Muscle layer of duodenum (tissue), 2 donors: ENCODE results near the gene DBP.

ENCODE experiments used
- H3K27ac ChIP-seq: one replicate; pipeline ENCODE4 v1.7.0; 2013; ENCODE audit warnings: mild to moderate bottlenecking, low read length
- H3K27me3 ChIP-seq: one replicate; pipeline ENCODE4 v1.7.0; 2013; ENCODE audit warnings: low read depth, mild to moderate bottlenecking, control low read depth, low read length
- H3K36me3 ChIP-seq, 2 donors: one replicate each; pipeline ENCODE4 v1.7.0; 2013; ENCODE audit warnings: low read length in 2 of 2, control low read depth in 1 of 2, mild to moderate bottlenecking in 1 of 2; ENCODE audit not compliant: insufficient read depth in 2 of 2, control insufficient read depth in 1 of 2
- H3K4me1 ChIP-seq, 2 donors: one replicate each; pipeline ENCODE4 v1.7.0; 2013; ENCODE audit warnings: low read length in 2 of 2, mild to moderate bottlenecking in 2 of 2, control low read depth in 1 of 2, moderate library complexity in 1 of 2; ENCODE audit not compliant: insufficient read depth in 2 of 2, control insufficient read depth in 1 of 2
- H3K4me3 ChIP-seq, 2 donors: one replicate each; pipeline ENCODE4 v1.7.0; 2013; ENCODE audit warnings: low read length in 2 of 2, low read depth in 1 of 2, mild to moderate bottlenecking in 1 of 2
- H3K9me3 ChIP-seq, 2 donors: one replicate each; pipeline ENCODE4 v1.7.0; 2013; ENCODE audit warnings: low read length in 2 of 2, control low read depth in 1 of 2, mild to moderate bottlenecking in 1 of 2; ENCODE audit not compliant: control insufficient read depth in 1 of 2
- donor health status: healthy.

DBP gene

GRCh38 chr19:48623556-48624066 is 13.6 kb downstream of the DBP start:
- Histone ChIP-seq H3K27me3 (no peaks in the 10 kb centered on the region), H3K27ac (peak overlapping the region; percentile 56), H3K4me3 (peak overlapping the region; percentile 50), H3K4me1 (peaks cover 8 to 34% of the 10 kb centered on the region in 2 donors), H3K9me3 (no peaks in the 10 kb centered on the region), H3K36me3 (peaks cover 0 to 8% of the 10 kb centered on the region in 2 donors)

DNA sequence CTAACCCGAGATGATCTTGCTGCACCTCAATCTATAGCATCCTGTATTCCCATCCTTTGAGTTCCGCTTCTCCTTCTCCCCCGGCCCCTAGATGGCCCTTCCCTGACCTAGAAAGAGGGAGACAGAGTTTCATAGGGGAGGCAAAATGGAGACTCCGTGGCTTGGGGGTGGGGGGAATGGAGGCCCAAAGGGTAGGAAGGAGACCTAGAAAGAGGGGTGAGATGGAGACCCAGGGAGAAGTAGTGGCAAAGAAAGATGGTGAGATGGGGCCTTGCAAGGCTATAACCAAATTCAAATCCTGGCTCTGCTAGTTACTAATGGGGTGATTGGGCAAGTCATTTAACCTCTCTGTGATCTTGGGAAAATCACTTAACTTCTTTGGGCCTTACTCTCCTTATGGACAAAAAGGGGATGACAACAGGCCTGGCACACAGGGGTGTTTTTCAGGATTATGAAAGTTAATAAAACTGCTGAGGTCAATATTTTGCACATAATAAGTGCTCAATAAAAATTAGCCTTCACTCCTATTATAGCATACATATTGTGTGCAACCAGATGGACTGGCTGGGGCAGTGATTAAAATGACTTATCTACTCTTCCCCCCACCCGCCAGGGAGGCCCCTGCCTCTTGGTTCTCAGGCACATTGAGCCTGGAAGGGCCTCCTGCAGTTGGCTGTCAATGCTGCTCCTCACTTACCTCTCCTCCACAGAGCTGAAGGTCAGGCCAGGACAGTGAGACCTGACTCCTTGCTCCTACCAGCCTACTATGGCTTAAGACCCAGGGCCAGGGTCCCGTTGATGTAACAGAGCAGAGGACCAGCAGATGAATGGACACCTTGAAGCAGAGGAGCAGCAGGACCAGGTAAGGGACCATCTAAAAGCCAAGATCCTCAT is 17.2 kb downstream of the DBP start:
- H3K9me3 ChIP-seq, result no peaks in the 10 kb centered on the region
- peaks cover 19 to 52% of the 10 kb centered on the region in 2 donors for H3K4me1 ChIP-seq

GRCh38 chr19:48618916-48619691 is 18.1 kb downstream of the DBP start, which contains the start of the genes RPL18 and SPHK2:
Gene RPL18, minus strand, starts transcription at chr19:48619178. Its CDS starts 35 bp downstream, at chr19:48619143.
Gene SPHK2, plus strand, starts transcription at chr19:48619506. Its CDS starts 1,009 bp downstream, at chr19:48620515.
- H3K27me3 ChIP-seq, result no peaks in the 10 kb centered on the region
- peak within 1 kb of the TSS; percentile 93 to 97 for H3K4me3 ChIP-seq
- H3K36me3 ChIP-seq, result peaks cover 16 to 31% of the 10 kb centered on the region in 2 donors
- H3K9me3 ChIP-seq, result no peaks in the 10 kb centered on the region
- H3K4me1 ChIP-seq, result peaks cover 19 to 44% of the 10 kb centered on the region in 2 donors
- H3K27ac ChIP-seq, result peak within 1 kb of the TSS; percentile 97

More for the DNA sequence above, 17.2 kb downstream of the DBP start:
- Histone ChIP-seq H3K4me3 (peak overlapping the region; percentile 81 to 93), H3K36me3 (peaks cover 16 to 28% of the 10 kb centered on the region in 2 donors), H3K27me3 (no peaks in the 10 kb centered on the region), H3K27ac (peak overlapping the region; percentile 97)

GRCh38 chr19:48618278-48618915 is 18.8 kb downstream of the DBP start:
- Histone ChIP-seq H3K4me3 (peak overlapping the region; percentile 93 to 97), H3K9me3 (no peaks in the 10 kb centered on the region), H3K4me1 (peaks cover 14 to 40% of the 10 kb centered on the region in 2 donors), H3K36me3 (peaks cover 16 to 31% of the 10 kb centered on the region in 2 donors), H3K27ac (peak overlapping the region; percentile 87), H3K27me3 (no peaks in the 10 kb centered on the region)

DNA sequence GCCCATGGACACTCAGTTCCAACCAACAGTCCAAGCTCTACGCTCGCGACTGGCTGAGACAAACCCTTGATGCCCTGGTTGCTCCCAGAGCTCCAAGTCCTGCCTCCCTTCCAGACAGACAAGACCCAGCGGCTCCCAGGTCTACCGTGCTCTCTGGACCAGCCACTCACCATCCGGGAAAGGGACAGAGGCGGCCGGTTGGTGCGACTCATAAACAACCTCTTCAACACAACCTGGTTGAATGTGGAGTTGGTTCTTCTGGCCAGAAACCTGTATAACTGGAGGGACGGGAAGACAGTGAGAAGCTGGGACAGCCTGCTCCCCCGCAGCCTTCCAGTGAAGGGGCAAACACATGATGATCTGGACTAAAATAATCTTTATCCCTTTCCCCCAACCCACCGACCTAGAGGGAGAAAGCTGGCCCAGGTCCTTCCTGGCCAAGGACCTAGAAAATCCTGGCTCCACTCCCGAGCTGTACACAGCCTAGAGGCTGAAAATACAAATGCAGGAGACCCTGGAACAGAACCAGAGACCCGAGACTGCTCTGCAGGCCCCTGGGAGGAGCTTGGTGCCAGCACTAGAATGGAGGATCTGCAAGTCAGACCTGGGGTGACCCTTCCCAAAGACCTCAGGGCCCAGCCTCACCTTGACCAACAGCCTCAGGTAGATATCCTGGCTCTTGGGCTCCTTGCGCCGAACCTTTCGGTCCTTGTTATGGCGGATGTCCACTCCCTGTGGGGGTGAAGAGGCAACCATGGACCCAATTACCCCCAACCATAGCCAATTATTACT is 19.8 kb downstream of the DBP start:
- peaks cover 16 to 31% of the 10 kb centered on the region in 2 donors for H3K36me3 ChIP-seq
- peaks cover 11 to 36% of the 10 kb centered on the region in 2 donors for H3K4me1 ChIP-seq
- no peaks in the 10 kb centered on the region for H3K9me3 ChIP-seq
- H3K27ac ChIP-seq, result peak overlapping the region; percentile 87
- peak overlapping the region; percentile 93 to 97 for H3K4me3 ChIP-seq
- H3K27me3 ChIP-seq, result no peaks in the 10 kb centered on the region

GRCh38 chr19:48616491-48617056 is 20.6 kb downstream of the DBP start:
- H3K9me3 ChIP-seq, result no peaks in the 10 kb centered on the region
- peak overlapping the region; percentile 87 for H3K27ac ChIP-seq
- H3K27me3 ChIP-seq, result no peaks in the 10 kb centered on the region
- H3K4me3 ChIP-seq, result no peak overlapping the region
- H3K36me3 ChIP-seq, result peaks cover 16 to 31% of the 10 kb centered on the region in 2 donors
- peaks cover 11 to 36% of the 10 kb centered on the region in 2 donors for H3K4me1 ChIP-seq

DNA sequence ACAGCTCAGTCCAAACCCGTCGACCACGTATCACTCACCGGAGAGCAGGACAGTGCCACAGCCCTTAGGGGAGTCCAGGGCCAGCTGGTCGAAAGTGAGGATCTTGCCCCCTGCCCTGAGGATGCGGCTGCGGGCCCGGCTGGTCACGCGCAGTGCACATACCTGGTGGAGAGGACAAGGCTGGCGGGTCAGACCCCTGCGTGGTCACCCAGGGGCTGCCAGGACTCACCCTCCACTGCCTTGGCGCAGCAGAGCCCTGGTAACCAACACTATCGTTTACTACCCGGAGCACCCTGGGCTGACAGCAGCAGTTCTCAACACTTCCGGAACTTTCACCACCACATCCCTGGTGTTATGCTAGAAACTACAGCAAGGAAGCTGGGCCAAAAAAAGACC is 21.1 kb downstream of the DBP start:
- Histone ChIP-seq H3K4me3 (no peak overlapping the region), H3K4me1 (peaks cover 11 to 36% of the 10 kb centered on the region in 2 donors), H3K9me3 (no peaks in the 10 kb centered on the region), H3K36me3 (peaks cover 16 to 31% of the 10 kb centered on the region in 2 donors), H3K27me3 (no peaks in the 10 kb centered on the region), H3K27ac (peak overlapping the region; percentile 8)

GRCh38 chr19:48615231-48616040 is 21.7 kb downstream of the DBP start:
- Histone ChIP-seq H3K27ac (no peak overlapping the region), H3K4me3 (no peak overlapping the region), H3K36me3 (peaks cover 16 to 31% of the 10 kb centered on the region in 2 donors), H3K4me1 (peaks cover 11 to 36% of the 10 kb centered on the region in 2 donors), H3K27me3 (no peaks in the 10 kb centered on the region), H3K9me3 (no peaks in the 10 kb centered on the region)

DNA sequence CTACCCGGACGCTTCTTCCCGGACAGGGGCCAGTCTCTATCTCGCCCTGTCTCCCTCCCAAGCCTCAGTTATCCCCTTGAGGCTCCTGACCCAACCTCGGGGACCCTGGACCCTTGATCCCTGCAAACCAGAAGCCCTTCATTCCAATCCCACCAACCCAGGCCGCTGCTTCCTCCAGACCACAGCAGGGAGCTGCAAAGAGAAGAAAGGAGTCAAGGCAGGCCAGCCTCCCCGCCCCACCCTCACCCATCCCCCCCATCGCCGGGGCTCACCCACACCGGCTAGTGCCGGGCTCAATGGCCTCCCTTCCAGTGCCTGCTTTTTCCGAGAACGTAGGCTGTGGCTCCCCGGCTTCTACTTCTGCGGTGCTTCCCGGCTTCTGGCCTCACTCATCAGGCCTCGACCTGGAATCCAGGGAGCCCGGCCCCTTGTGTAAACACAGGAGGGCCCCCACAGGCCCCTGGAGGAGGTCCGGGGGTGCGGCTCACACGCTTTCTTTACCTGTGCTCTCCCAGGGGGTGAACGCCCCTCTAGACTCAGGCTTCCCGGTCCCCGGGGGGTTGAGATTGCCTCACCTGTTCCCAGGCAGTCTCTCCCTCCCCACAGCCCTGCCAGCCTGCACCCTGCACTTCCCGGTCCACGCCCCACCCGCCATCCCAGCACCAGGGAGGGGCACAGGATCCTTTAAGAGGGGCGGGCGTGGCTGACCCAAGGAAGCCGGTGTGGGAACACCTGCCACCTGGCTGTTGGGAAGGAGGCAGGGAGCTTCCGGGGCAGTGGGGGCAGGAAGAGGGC is 22.5 kb downstream of the DBP start, which contains the start of gene FAM83E:
TSS of gene FAM83E (minus strand) at position 641 of the 795 bp plus-strand sequence. CDS start 1,704 bp downstream, outside the sequence.
- peak within 1 kb of the TSS in 1 of 2 donors; percentile 37 for H3K4me3 ChIP-seq
- no peaks in the 10 kb centered on the region for H3K27me3 ChIP-seq
- H3K4me1 ChIP-seq, result peaks cover 11 to 28% of the 10 kb centered on the region in 2 donors
- no peaks in the 10 kb centered on the region for H3K9me3 ChIP-seq
- peak within 1 kb of the TSS; percentile 77 for H3K27ac ChIP-seq
- peaks cover 16 to 31% of the 10 kb centered on the region in 2 donors for H3K36me3 ChIP-seq
